Mammary epithelial cell (primary cell): ENCODE measurements around the gene GFI1.

ENCODE experiments used
- CTCF ChIP-seq, 2 donors: IDR thresholded peaks in 1 of 2; conservative IDR thresholded peaks in 1 of 2; 2 replicates each; pipeline ENCODE4 v1.5.1; 2011 to 2012; ENCODE audit warnings: inconsistent platforms in 2 of 2, low read length in 2 of 2, mild to moderate bottlenecking in 2 of 2, control low read depth in 1 of 2, low read depth in 1 of 2; ENCODE audit not compliant: insufficient read depth in 1 of 2; ENCODE audit errors: extremely low read depth in 1 of 2
- EZH2 ChIP-seq: IDR thresholded peaks from 2 replicates; pipeline ENCODE4 v1.6.1; 2012; ENCODE audit warnings: low read length, inconsistent platforms, borderline replicate concordance

- no peak for TF ChIP-seq CTCF (conservative IDR thresholded peaks at IDR 0.05 in 1 of 2, IDR thresholded peaks at IDR 0.05 in 1 of 2; ENCODE audit: extremely low read depth in 1 of 2, insufficient read depth in 1 of 2, low read depth in 1 of 2, low read length in 2 of 2)
- no peak for TF ChIP-seq EZH2
These were observed 15.5 kb upstream of the GFI1 start for GRCh38 chr1:92502247-92502646.
